GM21526 (cell line): ENCODE data around the gene ZNF423.

Source experiments
- ATAC-seq: cut with Tn5 transposase; IDR thresholded peaks from one replicate; pipeline ENCODE4 v1.9.1; 2021; ENCODE audit warnings: moderate library complexity; ENCODE audit not compliant: unreplicated experiment, low FRiP score

ZNF423 gene

DNA sequence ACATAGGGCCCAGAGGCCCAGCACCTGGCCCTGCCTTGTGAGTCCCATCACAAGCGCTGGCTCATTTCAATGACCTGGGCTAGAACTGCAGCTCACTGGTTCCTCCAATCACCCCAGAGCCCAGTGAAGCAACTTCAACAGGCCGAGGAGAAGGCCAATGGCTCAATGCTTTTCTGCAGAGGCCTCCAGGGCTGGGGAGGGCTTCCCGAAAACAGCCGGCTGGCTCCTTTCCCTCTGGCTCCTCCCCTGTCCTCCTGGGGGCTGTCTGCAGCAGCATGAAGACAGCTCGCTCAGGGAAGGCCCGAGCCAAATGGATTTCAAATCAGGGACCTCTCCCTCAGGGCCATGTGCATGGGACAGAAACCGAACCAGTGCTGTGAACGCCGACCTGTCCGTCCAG, 121.6 kb downstream of the ZNF423 start:
- no peak for ATAC-seq

- no peak for ATAC-seq
These were observed 122.5 kb downstream of the ZNF423 start for GRCh38 chr16:49733313-49734009.

GRCh38 chr16:49731911-49732310, 124.0 kb downstream of the ZNF423 start:
- no peak for ATAC-seq

GRCh38 chr16:49730772-49731171, 125.1 kb downstream of the ZNF423 start:
- ATAC-seq: no peak

DNA sequence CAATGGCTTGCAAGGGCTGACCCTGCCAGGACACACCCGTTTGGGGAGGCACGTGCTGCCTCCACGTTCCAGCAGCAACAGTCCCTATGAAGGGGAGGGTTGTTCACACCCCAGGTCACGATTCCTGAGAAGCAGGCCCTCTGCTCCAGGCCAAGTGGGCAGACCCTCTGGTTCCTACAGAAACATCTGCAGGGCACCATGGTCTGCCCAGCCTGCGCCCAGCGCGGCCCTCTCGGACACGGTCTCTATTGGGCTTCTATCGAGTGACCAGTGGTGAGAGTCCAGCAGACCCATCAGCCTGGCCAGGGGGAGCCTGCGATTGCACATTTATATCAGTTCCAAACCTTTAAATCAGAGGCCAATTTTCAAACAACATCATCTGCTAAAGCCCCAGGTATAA, 128.3 kb downstream of the ZNF423 start:
- ATAC-seq: no peak

DNA sequence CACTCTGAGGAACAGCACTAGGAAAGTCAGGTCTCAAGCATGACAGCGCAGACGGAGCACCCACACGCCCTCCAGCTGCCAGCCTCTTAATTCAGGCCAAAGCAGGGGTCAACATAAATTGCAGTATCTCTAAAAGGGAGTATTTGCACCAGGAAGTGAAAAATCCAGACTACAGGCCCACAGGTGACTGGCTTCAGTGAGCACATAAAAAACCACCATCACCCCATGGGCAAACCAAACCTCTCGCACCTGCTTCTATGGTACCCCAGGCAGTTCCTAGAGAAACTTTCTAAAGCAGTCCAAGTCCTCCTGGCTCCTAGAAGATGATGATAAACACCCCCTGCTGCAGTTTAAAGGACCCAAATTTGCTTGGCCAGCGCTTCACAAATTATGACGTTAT, 129.8 kb downstream of the ZNF423 start:
- ATAC-seq: no peak

GRCh38 chr16:49725651-49726050, 130.3 kb downstream of the ZNF423 start:
- no peak for ATAC-seq

- ATAC-seq: no peak
These were observed 131.1 kb downstream of the ZNF423 start for GRCh38 chr16:49724774-49725173.

DNA sequence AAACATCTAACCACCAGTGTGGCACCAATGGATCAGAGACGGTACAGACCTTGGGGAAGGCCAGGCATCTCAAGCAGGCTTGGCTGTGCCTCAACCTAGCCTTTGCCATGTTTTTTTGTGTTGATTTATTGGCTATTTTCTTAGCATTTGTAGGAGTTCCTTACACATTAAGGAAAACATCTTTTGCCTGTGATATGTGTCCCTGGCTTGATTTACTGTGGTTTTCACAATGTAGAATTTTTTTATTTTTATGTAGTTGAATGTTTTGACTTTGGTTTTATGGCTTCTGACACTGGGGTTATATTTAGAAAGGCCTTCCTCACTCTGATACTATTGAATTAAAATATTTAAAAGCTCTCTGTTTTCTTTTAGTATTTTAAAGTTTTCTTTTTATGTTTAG, 132.6 kb downstream of the ZNF423 start:
- no peak for ATAC-seq

GRCh38 chr16:49720225-49720624, 135.7 kb downstream of the ZNF423 start:
- no peak for ATAC-seq

- ATAC-seq: no peak
These were observed 138.2 kb downstream of the ZNF423 start for GRCh38 chr16:49717689-49718088.

GRCh38 chr16:49716339-49716934, 139.5 kb downstream of the ZNF423 start:
- ATAC-seq: no peak

GRCh38 chr16:49713770-49714169, 142.1 kb downstream of the ZNF423 start:
- ATAC-seq: no peak

GRCh38 chr16:49712542-49712941, 143.4 kb downstream of the ZNF423 start:
- no peak for ATAC-seq

DNA sequence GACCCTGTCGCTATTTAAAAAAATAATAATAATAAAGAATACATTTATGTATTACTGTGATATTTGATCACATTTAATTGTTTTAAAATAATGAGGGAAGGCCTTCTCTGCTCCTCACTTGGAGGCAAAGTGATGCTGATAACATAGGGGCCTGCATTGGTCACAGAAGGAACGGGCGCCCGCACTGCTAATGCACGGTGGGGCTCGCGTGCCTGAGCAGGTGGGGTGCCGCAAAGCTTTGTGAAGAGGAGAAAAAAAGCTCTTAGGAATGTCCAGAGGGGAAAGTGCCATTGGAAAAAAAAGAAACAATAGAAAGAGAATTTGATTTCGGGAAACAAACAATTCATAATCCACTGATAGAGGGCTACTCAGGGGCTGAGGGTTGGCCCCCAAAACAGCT, 143.8 kb downstream of the ZNF423 start:
- ATAC-seq: no peak

DNA sequence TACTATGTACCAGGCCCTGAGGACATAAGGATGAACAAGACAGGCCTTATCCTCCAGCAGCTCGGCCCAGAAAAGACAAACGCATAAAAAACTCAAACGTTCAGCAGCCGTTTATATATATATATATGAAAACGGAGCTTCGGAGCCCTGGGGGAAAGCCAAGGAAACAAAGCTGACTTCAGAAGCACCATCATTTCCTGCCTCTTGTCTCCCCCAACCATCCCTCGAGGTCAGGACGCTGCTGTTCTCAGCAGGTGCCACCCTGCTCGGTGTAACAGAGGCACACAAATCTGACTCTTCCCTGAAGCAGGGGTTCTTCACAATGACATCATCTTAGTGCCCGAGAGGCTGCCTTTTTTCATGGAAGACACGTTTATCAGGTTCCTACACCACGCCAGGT, 146.9 kb downstream of the ZNF423 start:
- no peak for ATAC-seq

GRCh38 chr16:49708491-49708890, 147.4 kb downstream of the ZNF423 start:
- no peak for ATAC-seq

- ATAC-seq: no peak
These were observed 149.1 kb downstream of the ZNF423 start for GRCh38 chr16:49706620-49707355.

- ATAC-seq: no peak
These were observed 151.2 kb downstream of the ZNF423 start for GRCh38 chr16:49704586-49705155.

DNA sequence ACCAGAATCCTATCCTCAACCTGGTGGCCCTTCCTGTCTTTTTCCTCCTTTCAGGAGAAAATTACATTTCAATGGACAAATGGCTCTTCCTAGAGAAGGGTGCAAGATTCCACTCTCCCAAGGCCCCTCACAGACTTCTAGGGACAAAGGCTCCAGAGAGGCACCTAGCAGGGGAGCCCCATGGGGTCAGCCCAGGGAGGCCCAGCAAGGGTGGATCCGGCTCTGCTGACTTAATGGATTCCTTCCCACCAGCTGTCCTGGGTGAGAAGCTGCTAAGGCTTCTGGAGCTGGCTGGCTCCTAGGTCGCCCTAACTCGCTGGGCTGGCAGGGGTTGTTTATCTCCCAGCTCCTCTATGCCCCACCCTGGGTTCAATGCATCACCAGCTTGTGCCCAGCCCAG, 152.4 kb downstream of the ZNF423 start:
- no peak for ATAC-seq

DNA sequence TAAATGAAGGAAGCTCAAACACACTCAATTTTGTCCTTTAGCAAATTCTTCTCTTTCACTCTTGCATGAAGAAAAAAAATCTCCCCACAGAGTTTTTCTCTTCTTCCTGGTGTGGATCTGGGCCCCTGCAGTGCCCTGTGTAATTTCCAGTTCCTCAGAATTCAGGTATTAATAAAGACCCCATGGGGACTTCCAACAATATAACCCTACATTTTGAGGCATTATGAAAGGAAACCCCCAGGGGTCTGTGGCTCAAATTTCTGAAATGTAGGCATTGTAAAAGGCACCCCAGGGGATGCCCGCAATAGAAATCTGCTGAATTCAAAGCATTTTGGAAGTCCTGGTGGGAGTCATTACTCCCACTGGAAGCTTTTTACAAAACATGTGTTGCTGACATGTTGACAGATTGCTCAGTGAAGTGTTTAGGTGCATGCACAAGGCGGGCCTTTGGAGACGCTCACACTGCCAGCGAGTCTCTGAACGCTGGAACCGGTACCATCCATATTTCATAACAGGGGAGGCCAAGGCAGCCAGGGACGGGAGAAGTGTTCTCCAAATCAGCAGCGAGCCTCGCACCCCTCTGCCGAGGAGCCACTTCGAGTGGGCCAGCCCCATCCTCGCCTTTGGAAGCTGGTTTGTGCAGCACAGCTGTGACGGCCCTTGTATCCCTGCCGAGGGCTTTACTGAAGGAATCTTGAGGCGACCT, 154.0 kb downstream of the ZNF423 start:
- no peak for ATAC-seq
